ENCODE measurements around the gene MRPL43. TPM values are rescaled to one million over a fixed set of nuclear protein-coding genes. Genes with fewer than 3 reads are reported as not detected.

MRPL43 gene
- total RNA-seq, 2 experiments from 2014 or later, result 47.8 to 49.3 TPM

DNA sequence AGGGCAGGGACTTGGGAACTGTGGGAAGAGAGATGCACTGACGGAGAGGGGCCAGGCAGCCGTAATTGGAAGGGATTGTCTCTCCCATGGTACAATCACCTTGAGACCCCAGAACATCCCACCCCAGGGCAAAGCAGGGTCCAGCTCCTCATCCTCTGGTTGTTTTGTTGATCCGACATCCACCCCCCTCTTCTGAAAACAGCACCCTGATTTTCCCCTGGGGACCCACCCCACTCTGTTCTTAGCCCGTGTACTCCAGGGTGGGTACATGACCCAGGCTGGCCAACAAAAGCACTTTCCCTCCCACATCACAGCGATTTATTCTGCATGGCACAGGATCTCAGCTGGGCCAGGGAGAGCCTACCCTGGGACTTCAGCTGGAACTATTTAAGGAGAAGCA lies 29.5 kb upstream of the MRPL43 start:
- H3K9me3 Mint-ChIP-seq, result no peaks in the 10 kb centered on the region

DNA sequence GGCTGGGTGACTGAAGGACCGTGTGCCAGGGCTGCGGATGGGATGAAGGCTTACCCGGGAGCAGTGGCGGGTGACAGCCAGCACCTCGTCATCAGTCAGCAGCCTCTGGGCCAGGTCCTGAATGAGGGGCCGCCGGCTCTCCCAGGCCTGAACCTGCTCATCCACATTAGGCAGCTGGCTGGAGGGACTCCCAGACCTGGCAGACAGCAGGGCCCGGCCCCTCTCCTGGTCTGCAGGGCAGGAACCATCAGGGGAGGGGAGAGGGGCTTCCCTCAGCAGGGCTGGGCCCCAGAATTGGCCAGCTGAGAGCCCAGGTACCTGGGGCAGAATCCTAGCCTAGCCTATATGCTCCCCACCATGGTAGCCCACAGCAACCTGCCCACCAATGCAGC lies 28.3 kb upstream of the MRPL43 start:
- no peak overlapping the region for H3K27ac Mint-ChIP-seq
- POLR2A ChIA-PET, result interaction anchor here (0.6 to 4.8 kb wide), 5 partner anchors 15 to 46 kb away, joined by 3 to 25 read pairs (median 4); partner anchors contain the start of genes KAZALD1, PDZD7 and SFXN3
- CTCF ChIA-PET, result interaction anchor here (0.6 to 6.9 kb wide), 9 partner anchors 13 to 582 kb away, joined by 3 to 186 read pairs (median 8); partner anchors contain the start of genes LZTS2, MRPL43, PDZD7 and SFXN3
- no peaks in the 10 kb centered on the region for H3K9me3 Mint-ChIP-seq
- peaks cover 38% of the 10 kb centered on the region for H3K27me3 Mint-ChIP-seq
- no peak overlapping the region for H3K4me3 Mint-ChIP-seq
- no peak for DNase-seq
- H3K36me3 Mint-ChIP-seq (ENCODE audit: low read depth), result no peaks in the 10 kb centered on the region
- H3K4me1 Mint-ChIP-seq, result peaks cover 24% of the 10 kb centered on the region

More for the DNA sequence above, 29.5 kb upstream of the MRPL43 start:
- H3K4me3 Mint-ChIP-seq, result no peak overlapping the region
- ChIA-PET CTCF (interaction anchor here (1.0 to 6.9 kb wide), 7 partner anchors 12 to 125 kb away, joined by 3 to 186 read pairs (median 23); partner anchors contain the start of genes LZTS2, PDZD7, SFXN3 and SLF2), POLR2A (interaction anchor here (0.6 to 4.8 kb wide), 4 partner anchors 14 to 46 kb away, joined by 3 to 25 read pairs (median 3); partner anchors contain the start of genes KAZALD1, PDZD7 and SFXN3)
- DNase-seq, result no peak
- H3K27me3 Mint-ChIP-seq, result peaks cover 42% of the 10 kb centered on the region
- no peak overlapping the region for H3K27ac Mint-ChIP-seq
- no peaks in the 10 kb centered on the region for H3K36me3 Mint-ChIP-seq (ENCODE audit: low read depth)
- peaks cover 24% of the 10 kb centered on the region for H3K4me1 Mint-ChIP-seq

DNA sequence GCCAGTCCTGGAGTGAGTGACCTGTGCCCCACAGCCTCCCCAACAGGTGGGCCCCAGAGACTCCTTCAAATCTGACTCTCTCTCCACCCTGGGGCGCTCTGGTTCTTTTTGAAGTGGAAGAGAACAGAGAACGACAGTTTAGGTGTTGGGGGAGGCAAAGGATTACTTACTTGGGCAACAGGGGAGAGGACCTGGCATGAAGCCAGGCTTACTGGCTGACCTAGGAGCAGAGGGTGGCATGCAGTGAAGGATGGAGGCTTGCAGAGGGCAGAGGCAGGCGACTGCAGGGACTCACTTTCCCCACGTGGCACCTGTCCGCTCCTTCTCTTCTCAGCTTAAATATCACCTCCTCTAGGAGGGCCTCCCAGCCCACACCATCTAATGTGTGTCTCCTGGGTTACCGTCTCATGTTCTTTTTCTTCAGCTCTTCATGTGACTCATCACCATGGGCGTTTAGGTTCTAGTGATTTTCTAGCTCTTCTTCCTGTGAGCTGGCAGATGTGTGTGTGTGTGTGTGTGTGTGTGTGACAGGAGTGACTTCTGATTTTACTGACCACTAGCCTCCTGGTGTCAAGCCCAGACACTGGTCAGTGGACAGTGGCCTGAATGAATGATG lies 27.8 kb upstream of the MRPL43 start:
- no peak for DNase-seq
- Mint-ChIP-seq H3K9me3 (no peaks in the 10 kb centered on the region), H3K4me1 (peaks cover 24% of the 10 kb centered on the region), H3K36me3 (ENCODE audit: low read depth) (no peaks in the 10 kb centered on the region), H3K27me3 (peaks cover 36% of the 10 kb centered on the region), H3K27ac (no peak overlapping the region), H3K4me3 (no peak overlapping the region)
- ChIA-PET CTCF (interaction anchor here (0.6 to 6.9 kb wide), 27 partner anchors 13 to 166 kb away, joined by 3 to 186 read pairs (median 4); partner anchors contain the start of genes LZTS2, MRPL43, PDZD7 and SEMA4G), POLR2A (interaction anchor here (1.4 to 4.8 kb wide), 3 partner anchors 15 to 45 kb away, joined by 3 to 25 read pairs (median 17); partner anchors contain the start of genes PDZD7 and SFXN3)

DNA sequence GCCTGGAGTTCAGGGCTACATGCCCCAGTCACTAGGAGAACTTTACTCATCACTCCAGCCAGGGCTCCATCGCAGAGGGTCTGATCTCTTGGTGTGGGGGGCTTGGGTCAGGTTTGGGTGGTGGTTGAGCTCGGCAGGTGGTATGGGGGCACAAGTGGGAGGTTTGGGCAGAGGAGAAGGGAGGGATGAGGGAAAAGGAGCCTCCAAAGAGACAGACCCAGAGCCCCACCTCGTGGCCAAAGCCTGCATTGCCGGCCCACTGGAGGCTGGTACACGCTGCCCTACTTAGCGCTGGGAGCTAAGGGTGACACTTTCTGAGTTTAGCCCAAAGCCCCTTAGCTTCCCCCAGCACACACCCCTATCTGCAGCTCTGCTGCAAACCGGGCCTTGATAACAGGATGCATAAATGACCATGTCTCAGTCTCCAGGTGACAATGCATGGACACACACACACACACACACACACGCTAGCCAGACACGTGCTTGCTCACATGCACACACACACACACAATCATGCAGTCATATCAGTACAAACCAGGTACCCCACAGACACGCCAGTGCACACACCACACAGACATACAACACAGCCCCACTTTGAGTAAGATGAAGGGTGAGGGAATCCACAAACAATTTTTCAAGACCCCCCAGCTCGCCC lies 27.1 kb upstream of the MRPL43 start:
- Mint-ChIP-seq H3K27me3 (peaks cover 34% of the 10 kb centered on the region), H3K27ac (no peak overlapping the region), H3K4me3 (no peak overlapping the region), H3K36me3 (ENCODE audit: low read depth) (no peaks in the 10 kb centered on the region), H3K4me1 (peaks cover 23% of the 10 kb centered on the region), H3K9me3 (no peaks in the 10 kb centered on the region)
- peak; percentile 80 for DNase-seq
- CTCF ChIA-PET, result interaction anchor here (0.6 to 6.9 kb wide), 28 partner anchors 14 to 454 kb away, joined by 3 to 186 read pairs (median 4); partner anchors contain the start of genes LZTS2, MRPL43, PDZD7 and SEMA4G
- POLR2A ChIA-PET, result interaction anchor here (2.2 to 4.8 kb wide), 2 partner anchors 16 to 17 kb away, joined by 17 to 25 read pairs; partner anchors contain the start of genes PDZD7 and SFXN3

DNA sequence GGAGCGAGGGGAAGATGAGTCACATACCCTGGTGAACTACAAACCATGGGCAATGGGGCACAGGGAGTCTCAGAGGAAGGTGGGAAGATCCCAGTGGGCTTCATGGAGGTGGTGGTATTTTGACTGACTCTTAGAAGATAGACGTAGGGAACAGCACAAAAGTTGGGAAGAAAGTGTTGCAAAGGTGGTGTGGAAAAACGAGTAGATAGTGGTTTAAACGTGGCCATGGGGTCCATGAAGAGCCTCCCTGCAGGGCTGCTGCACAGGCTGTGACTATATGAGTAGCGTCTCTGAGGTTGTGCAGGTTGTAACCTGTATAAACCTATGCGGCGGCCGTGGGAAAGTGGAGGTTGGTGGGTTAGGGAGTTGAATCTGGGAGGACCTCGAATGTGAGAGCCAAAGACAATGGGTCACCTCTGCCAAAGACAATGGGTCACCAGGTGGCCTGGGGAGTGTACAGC lies 26.1 kb upstream of the MRPL43 start:
- Mint-ChIP-seq H3K36me3 (ENCODE audit: low read depth) (no peaks in the 10 kb centered on the region), H3K27ac (no peak overlapping the region)
- POLR2A ChIA-PET, result interaction anchor here (2.2 to 4.8 kb wide), 2 partner anchors 16 to 17 kb away, joined by 17 to 25 read pairs; partner anchors contain the start of genes PDZD7 and SFXN3

DNA sequence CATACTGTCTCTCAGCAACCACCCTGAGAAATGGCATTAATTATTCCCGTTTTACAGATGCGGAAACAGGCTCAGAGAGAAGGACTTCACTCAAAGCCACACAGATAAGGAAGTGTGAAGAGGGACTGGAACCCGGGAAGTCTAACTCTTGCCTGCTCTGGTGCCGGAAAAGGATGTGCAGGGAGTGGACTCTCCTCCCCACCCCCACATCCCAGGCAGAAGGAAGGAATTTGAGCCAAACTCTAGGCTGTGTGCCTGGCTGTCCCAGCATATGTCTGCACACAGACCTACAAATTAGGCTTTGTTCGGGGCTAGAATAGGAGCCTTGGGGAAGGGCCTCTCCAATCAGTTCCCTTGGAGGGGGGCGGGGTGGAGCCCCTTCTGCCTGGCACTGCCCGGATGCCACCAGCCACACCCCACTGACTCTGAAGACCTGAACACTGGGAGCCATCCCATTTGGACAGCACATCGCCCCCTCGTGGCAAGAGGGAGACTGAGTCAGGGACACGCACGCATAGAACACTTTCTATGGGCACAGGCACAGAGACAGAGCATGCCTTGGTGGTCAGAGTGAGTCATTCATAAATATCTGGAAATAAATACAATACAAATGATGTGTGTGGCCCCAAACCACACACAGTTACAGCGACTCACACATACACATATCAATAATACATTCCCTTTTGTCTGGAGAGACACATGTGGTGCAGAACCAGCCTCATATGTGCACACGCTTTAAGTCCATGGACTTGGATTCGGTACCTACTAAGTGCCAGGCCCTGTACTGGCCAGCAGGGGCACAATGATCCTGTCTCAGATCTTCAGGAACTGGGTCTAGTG lies 25.4 kb upstream of the MRPL43 start:
- H3K27me3 Mint-ChIP-seq, result peaks cover 29% of the 10 kb centered on the region
- DNase-seq, result peak; percentile 79
- no peak overlapping the region for H3K27ac Mint-ChIP-seq

More for the DNA sequence above, 26.1 kb upstream of the MRPL43 start:
- CTCF ChIA-PET, result interaction anchor here (1.5 to 6.9 kb wide), 7 partner anchors 13 to 129 kb away, joined by 4 to 186 read pairs (median 8); partner anchors contain the start of genes LZTS2, PDZD7 and SFXN3
- peaks cover 31% of the 10 kb centered on the region for H3K27me3 Mint-ChIP-seq
- no peaks in the 10 kb centered on the region for H3K9me3 Mint-ChIP-seq
- no peak overlapping the region for H3K4me3 Mint-ChIP-seq
- DNase-seq, result no peak
- H3K4me1 Mint-ChIP-seq, result peaks cover 21% of the 10 kb centered on the region

DNA sequence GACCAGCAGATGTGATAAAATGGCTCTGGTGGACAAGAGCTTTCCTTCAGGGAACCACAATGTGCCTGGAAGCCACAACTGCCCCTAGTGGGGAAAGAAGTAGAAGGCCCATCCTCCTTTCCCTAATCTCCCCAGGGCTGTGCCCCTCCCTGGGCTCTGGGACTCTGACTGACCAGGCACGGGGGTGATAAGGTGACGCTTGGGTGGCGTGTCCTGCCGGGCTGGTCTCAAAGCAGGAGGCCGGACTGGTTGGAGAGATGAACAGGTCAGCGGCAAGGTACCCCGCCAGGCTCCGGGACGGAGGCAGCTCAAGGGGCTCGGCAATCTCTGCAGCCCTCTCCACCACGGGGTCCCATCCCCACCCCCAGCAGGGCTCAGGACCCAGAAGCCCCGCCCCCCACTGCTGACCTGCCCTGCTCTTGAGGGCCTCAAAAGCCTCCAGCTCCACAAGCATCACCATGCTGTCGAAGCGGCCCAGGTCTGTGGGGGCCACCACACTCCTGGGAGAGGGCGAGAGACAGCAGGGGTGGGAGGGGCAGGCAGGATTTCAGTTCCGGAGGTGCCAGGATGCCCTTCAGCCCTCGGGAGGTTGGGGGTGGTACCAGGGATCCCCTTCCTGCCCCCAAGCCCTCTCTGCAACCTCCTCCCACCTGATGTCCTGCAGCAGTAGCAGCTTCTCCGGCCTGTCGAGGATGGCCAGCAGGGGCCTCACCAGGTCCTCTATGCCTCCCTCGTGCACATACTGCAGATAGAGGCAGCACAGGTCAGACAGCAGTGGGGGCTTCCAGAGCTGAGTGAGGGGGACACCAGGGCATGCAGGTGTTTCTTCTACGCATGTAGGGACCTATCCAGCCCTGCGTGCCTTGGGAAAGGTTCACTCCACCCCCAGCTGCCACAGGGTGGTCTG lies 24.5 kb upstream of the MRPL43 start:
- ChIA-PET CTCF (interaction anchor here (0.6 to 1.9 kb wide), 4 partner anchors 14 to 85 kb away, joined by 3 to 10 read pairs (median 4); partner anchors contain the start of genes PDZD7 and SFXN3), POLR2A (interaction anchor here (1.1 to 1.8 kb wide), 3 partner anchors 10 to 20 kb away, joined by 3 to 4 read pairs (median 4); partner anchors contain the start of genes LZTS2, PDZD7 and SFXN3)
- Mint-ChIP-seq H3K4me1 (peaks cover 20% of the 10 kb centered on the region), H3K9me3 (no peaks in the 10 kb centered on the region), H3K4me3 (no peak overlapping the region), H3K36me3 (ENCODE audit: low read depth) (no peaks in the 10 kb centered on the region), H3K27me3 (peaks cover 22% of the 10 kb centered on the region), H3K27ac (no peak overlapping the region)
- no peak for DNase-seq

More for the DNA sequence above, 25.4 kb upstream of the MRPL43 start:
- Mint-ChIP-seq H3K4me3 (no peak overlapping the region), H3K36me3 (ENCODE audit: low read depth) (no peaks in the 10 kb centered on the region), H3K4me1 (peaks cover 20% of the 10 kb centered on the region), H3K9me3 (no peaks in the 10 kb centered on the region)
- CTCF ChIA-PET, result interaction anchor here (0.9 to 1.9 kb wide), 2 partner anchors 15 to 57 kb away, joined by 3 to 10 read pairs; no protein-coding TSS in a partner anchor
- POLR2A ChIA-PET, result interaction anchor here (1.1 to 1.8 kb wide), 3 partner anchors 11 to 19 kb away, joined by 3 to 4 read pairs (median 4); partner anchors contain the start of genes LZTS2, PDZD7 and SFXN3

DNA sequence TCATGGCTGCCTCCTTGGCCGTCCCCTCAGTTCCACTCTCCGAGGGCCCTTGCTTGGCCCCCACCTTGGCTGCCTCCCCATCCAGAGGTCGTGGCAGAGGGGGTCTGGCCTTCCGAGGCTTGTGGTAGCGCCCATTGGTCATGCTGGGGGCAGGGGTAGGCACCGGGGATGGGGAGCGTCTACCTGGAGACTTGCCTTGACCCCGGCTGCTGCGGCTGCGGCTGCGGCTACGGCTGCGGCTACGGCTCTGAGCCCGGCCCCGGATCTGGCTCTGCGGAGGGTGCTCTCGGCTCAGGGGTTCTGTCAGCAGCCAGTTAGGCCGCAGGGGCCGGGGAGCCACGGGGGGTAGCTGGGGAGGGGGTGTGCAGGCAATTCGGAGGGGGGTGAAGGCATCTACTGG lies 23.0 kb upstream of the MRPL43 start:
- ChIA-PET POLR2A (no interaction called here), CTCF (no interaction called here)
- H3K4me1 Mint-ChIP-seq, result peaks cover 19% of the 10 kb centered on the region

DNA sequence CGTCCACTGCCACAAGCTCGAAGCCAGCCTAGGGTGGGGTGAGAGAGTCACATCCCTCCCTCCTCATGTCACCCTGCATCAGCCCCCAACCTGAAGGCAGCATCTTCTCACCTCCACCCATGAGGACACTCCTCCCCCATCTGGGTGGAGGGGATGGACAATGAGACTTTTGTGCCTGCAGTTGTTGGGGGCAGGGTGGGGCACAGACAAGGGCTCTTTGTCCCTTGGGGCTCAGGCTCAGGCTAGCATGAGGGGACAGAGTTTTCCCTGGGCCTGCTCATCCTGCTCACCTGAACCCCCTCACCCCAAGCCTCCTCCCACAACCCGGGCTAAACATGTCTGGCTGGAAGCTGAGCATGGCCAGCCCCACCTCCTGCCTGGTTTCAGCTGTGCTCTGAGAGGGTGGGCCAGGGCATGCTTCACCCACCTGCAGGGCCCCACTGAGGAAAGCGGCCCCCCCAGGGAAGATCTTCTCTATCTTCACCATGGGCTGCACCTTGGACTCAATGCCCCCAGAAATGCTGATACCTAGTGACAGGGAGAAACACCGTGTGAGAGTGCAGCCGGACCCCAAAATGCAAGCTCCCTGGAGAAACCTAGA lies 21.6 kb upstream of the MRPL43 start:
- H3K27me3 Mint-ChIP-seq, result peaks cover 5% of the 10 kb centered on the region
- DNase-seq, result no peak
- ChIA-PET POLR2A (no interaction called here), CTCF (no interaction called here)
- peaks cover 12% of the 10 kb centered on the region for H3K4me1 Mint-ChIP-seq
- H3K27ac Mint-ChIP-seq, result no peak overlapping the region
- no peaks in the 10 kb centered on the region for H3K36me3 Mint-ChIP-seq (ENCODE audit: low read depth)
- no peak overlapping the region for H3K4me3 Mint-ChIP-seq
- H3K9me3 Mint-ChIP-seq, result no peaks in the 10 kb centered on the region

More for the DNA sequence above, 23.0 kb upstream of the MRPL43 start:
- H3K9me3 Mint-ChIP-seq, result no peaks in the 10 kb centered on the region
- H3K27me3 Mint-ChIP-seq, result peaks cover 12% of the 10 kb centered on the region
- H3K27ac Mint-ChIP-seq, result no peak overlapping the region
- H3K4me3 Mint-ChIP-seq, result no peak overlapping the region
- no peak for DNase-seq
- H3K36me3 Mint-ChIP-seq (ENCODE audit: low read depth), result no peaks in the 10 kb centered on the region

DNA sequence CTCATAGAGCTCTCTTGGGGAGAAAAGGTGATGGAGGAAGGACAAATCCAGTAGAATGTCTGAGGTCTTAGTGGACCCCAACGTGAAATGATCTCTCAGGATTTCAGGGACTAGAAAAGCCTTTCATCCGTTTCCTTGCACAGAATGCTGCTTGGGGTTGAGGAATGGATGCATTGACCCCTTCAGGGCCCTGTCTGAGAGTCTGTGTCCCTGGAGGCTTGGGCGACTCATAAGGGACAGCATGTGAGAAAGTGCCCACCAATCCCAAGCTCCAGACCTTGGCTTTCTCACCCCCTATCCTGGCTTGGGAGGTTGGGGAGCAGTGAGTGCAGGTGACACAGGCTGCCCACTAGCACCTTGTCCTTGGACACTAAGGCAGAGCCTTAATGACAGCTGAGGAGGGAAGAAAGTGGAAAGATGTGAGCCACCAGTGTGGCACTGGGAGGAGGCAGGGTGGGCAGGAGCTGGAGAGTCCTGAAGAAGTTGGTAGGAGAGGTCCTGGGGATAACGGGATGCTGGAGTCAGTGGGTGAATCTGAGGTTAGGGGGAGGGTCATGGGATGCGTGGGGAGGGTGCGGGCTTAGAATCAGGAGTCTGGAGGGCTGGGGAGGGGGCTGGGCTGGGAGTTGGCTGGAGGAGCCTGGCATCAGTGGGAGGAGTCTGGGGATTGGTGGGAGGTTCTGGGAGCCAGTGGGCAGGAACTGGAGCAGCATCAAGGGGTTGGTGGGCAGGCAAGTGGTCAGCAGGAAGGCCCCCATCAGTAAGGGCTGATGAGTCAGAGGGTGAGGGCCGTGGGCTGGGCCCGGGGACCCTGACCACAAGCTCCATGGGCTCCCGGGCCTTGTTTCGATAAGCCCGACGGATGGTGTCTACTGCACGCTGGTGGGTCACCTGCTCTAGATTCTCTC lies 20.9 kb upstream of the MRPL43 start:
- POLR2A ChIA-PET, result no interaction called here
- H3K27ac Mint-ChIP-seq, result no peak overlapping the region
- no peak overlapping the region for H3K4me3 Mint-ChIP-seq
- DNase-seq, result no peak
- no peaks in the 10 kb centered on the region for H3K36me3 Mint-ChIP-seq (ENCODE audit: low read depth)
- peaks cover 1% of the 10 kb centered on the region for H3K27me3 Mint-ChIP-seq
- no peaks in the 10 kb centered on the region for H3K9me3 Mint-ChIP-seq
- CTCF ChIA-PET, result interaction anchor here (1.1 to 17.1 kb wide), 2 partner anchors 9 to 10 kb away, joined by 5 to 186 read pairs; no protein-coding TSS in a partner anchor
- peaks cover 8% of the 10 kb centered on the region for H3K4me1 Mint-ChIP-seq

Data from activated CD4-positive, alpha-beta memory T cell treated with anti-CD3 and anti-CD28 coated beads, Interleukin-2, amount 10 ng/mL, durations not matched to agents 7 days and 5 days (primary cell).